Daoy (cell line): ENCODE data around the gene HORMAD2. TPM values are rescaled to one million over a fixed set of nuclear protein-coding genes. Genes with fewer than 3 reads are reported as not detected.
A peak's percentile ranks its signal among the peaks of the same experiment; 100 is the strongest.
"Not testable (repeated sequence)": the region's sequence is repeated elsewhere in the genome, so short reads cannot be mapped to it uniquely, and the experiment has no call there.

Experiments
- DNase-seq: peaks from one replicate; pipeline ENCODE4 v3.0.0-alpha.2; 2015; ENCODE audit warnings: low read depth
- total RNA-seq: library from RNA; depleted of rRNA; stranded (reverse); fragments of >200 nt; shearing (Covaris generic); gene quantifications from 2 replicates; pipeline ENCODE4 v1.2.3, GENCODE V29; 2014

HORMAD2 gene
- total RNA-seq, 1 experiment from 2014 or later: not detected

DNA sequence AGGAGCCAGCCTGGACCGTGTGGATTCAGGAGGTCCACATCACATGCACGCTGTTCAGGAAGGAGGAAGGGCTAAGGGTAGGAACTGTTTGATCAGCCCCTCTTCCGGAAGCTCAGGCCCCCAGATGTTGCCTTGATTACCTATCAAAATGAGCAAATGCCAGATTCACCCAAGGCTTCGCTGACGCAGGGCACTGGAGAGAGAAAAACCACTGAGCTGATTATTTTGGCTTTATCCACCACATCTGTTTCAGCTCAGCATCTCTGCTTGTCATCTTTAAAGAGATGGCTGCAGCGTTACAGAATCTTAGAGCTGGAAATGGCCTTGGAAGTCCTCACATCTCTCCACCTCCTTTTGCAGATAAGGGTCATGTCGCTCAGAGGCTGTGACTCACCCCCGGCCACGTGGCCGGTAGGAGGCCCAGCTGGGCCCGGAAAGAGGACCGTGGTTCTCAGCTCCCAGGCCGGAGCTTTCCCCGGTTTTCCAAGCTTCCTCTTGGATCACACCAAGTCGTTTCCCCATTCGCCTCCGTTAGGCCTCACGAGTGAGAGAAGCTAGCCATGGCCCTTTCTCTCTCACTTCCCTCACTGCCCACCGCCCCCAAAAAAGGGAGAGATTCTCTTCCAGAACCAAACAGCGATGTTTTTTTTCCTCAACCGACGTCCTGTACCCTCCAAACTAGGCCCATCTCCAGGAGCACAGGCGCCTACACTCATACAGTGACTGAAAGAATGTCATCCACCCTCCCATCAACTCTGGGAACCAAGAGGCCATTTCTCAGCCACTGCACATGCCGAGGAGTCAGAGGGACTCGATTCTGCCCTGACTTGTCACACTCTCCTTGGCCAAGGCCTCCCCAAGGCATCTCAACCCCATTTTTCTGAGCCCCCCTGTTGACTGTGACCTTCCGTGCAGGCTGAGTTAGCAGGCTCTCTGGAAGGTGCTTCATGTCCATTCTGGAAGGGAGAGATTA lies 128.7 kb downstream of the HORMAD2 start:
- peak; percentile 94 for DNase-seq

DNA sequence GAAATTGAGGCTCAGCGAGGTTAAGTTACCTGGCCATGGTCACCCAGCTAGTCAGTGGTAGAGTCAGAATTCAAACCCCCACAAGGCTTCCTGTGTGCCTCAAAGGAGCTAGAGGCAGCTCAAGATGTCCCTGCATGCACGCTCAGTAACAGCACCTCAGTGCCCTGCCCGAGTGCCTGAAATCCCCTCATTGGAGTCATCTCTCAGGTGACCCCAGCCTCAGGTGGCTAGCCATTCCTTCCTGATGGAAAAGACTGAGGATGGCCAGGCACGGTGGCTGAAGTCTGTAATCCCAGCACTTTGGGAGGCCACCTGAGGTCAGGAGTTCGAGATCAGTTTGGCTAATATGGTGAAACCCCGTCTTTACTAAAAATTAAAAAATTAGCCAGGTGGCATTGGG lies 129.4 kb downstream of the HORMAD2 start:
- DNase-seq: no peak

DNA sequence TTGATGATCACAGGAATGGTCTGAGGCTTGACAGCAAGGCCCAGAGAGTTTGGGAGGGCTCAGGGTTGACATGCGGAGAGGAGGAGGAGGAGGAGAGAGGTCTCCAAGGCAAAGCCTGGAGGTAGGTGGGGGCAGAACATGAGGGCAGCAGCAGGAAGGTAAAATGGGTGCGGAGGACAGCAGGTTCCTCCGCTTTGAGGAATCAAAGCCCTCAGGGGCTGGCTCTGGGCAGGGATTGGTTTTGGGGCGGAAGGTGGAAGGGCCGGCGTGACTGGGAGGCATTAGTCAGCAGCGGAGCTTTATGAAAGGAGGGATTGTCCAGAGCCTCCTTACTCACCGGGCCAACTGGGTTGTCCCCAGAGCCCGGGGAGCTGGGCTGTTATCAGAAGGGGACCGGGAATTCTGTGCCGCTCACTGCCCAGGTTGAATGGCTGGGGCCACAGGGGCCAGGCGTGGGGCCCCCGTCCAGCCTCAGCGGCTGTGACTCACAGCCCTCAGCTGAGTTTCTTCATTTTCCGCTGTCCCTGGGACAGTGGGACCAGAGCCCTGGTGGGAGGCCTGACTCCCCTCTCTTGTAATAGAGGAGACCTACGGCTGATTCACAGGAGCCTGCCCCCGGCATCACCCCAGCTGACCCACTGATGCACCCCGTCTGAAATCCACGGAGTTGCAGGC lies 130.1 kb downstream of the HORMAD2 start:
- peak; percentile 96 for DNase-seq

DNA sequence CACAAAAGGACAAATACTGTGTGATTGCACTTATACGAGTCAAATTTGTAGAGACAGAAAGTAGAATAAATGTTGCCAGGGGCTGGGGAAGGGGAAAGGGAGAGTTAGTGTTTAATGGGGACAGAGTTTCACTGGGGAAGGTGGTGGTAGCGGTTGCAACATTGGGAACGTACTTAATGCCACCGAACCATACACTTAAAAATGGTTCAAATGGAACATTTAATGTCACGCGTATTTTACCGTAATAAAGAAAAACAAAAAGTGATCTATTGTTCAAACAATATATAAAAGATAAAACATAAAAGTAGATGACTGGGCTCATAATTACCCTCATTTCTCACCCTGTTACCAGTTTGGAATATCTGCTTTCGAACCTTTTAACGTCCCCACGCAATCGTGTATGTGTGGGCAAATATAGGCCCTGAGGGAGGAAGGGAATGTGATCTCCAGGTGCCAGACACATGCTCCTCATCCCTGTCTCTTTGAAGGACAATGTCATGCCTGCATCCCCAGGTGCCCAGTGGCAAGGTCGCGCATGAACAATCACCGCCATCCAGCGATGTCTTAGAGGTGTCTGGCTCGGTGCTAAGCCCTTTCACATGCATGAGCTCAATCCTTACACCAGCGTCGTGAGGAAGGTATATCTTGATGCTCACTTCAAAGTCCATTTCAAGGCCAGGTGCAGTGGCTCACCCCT lies 131.0 kb downstream of the HORMAD2 start:
- no peak for DNase-seq

DNA sequence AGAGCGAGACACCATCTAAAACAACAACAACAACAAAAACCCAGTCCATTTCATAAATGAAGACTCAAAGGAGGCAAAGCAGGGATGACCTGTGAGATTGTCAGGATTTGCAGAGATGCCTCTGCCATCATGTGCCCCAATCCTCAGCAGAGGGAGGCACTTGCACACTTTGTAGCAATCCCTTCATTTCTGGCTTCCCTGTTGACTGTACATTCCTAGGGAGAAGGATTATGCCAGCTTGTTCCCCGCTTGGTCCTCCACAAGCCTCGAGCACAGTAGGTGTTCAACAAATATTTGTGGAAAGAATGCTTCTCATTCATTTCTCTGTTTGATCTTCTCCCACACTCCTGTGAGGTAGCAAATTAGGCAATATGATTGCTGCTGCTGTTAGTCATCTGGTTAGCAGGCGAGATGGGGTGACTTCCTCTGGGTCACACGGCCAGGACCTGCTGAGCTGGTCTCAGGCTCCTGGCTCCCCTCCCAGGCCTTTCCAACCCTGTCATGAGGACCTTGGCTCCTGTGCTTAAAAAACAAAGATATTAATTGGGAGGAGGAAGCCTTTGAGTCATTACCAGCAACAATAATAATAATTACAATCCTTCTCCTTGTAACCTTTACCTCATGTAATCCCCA lies 132.2 kb downstream of the HORMAD2 start:
- peak; percentile 95 for DNase-seq

DNA sequence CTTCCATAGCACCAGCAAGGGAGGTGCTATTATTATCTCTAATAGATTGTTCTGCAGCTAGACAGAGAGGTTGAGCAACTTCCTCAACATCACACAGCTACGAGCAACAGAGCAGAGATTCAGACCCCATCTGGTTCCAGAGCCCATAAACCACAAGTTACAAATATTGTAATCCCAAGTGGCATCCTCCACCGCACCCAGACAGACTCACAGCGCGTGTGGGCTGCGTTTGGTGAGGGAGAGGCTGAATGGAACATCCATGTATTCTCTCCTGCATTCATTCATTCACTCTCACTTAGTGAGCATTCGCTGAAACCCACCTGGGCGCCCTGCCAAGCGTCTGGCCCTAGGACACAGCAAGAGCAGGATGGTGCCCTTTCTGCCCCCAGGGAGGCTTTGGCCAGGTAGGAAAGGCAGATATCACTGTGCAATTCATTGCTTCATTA lies 132.8 kb downstream of the HORMAD2 start:
- DNase-seq: peak; percentile 74

DNA sequence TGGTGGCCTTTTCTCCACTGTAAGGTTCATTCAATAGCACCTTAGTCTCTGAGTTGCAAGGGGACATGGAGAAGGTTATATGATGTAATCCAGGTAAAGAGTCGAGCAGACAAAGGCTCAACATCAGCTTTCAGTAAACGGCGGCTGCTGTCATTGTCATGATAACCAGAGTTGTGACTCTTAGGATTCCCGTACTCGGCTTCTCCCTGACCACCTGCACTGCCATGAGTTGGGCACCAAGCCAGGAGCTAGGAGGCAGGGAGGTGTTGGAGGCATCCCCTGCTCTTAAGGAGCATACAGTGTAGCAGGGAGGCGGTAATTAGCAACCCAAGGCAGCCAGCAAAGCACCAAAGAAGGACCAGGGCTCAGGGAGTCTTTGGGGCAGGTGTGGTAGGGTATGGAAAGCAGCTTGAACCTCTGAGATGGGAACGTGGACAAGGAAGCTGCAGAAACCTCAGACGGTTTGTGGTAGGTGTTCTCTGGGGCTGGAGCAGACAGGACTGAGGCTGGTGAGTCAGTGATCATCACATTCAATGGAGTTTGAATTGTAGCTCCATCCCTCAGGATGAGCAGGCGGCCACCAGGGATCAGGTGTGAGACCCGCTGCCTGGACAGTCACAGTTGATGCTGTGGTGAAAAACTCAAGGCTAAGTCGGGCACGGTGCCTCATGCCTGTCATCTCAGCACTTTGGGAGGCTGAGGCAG lies 134.6 kb downstream of the HORMAD2 start:
- no peak for DNase-seq

DNA sequence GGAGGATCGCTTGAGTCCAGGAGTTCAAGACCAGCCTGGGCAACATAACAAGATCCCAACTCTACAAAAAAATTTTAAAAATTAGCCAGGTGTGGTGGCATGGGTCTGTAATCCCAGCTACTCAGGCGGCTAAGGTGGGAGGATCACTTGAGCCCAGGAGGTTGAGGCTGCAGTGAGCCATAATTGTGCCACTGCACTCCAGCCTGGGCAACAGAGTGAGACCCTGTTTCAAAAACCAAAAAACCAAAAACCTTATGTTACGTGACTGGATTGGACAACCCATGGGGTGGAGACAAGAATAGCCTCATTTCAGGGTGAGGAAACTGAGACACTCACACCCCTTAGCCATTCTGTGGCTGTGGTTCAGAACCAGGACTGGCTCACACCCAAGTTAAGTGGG lies 136.0 kb downstream of the HORMAD2 start:
- not testable (repeated sequence) for DNase-seq

DNA sequence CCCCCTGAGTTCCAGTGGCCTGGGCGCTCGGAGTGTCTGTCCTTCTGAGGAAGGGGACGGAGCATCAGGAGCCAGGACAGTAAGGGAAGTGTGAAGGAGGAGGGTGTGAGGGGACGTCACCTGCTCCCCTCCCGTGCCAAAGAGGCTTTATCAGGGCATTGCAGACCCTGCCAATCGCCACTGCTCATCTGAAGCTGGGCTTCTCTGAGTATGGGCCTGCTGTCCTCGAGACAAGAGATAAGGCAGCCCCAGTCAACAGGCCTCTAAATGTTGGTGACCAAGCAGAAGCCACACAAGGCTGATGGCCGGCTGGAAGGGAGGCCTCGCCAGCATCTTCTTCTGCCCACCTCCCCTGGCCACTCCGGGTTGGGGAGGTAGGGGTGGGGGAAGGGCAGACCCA lies 136.4 kb downstream of the HORMAD2 start:
- DNase-seq: no peak

DNA sequence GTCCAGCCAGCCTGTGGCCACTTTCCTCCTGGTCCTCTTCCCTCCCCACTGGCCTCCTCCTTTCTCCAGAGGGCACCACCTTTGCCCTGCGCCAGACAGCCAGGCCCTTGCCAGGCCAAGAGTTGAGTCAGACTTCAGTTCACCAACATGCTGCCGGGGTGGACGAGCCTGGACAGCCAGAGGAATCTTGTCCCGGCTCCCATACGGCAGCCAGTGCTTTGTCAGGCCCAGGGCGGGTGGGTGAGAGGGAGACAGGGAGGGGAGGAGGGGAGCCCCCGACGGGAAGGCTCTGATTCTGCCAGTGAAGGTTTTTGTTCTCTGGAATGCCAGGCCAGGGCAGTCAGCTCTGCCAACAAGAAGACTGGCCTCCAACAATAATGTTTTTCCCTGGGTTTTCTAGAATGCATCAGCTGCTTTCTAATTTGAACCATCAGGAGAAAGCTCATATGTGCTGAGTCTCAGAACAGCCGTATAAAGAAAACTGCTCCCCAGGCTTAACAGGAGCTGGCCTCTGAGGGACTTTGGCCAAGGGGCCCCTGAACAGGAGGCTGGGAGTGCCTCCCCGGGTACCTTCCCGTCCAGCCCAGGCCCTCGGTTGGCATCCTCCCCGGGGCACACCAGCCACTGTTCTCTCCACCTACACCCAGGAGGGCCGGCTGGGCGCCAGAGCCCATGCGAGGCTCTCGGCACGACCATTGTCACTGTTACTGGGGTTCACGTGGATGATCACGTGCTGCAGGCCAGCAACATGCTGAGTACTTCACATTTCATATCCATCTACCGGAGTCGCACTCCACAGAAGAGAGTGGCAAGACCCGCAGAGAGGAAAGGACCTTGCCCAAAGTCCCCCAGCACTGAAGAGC lies 137.7 kb downstream of the HORMAD2 start:
- DNase-seq: no peak

DNA sequence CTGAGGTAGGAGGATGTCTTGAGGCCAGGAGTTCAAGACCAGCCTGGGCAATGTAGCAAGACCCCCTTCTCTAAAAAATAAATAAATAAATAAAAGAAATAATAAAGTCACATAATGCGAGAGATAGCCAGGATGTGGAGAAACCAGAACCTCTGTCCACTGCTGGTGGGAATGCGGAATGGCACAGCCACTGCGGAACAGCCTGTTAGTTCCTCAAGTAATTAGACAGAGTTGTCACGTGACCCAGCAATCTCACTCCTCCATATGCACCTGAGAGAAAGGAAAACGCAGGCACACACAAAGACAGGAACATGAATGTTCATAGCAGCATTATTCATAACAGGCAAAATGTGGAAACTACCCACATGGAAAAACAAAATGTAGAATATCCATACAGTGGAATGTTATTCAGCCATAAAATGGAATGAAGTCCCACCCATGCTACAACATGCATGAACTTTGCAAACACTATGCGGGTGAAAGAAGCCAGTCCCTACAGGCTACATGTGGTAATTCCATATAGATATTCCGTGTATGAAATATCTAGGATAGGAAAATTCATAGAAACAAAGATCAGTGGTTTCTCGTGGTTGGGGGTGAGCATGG lies 138.9 kb downstream of the HORMAD2 start:
- no peak for DNase-seq

DNA sequence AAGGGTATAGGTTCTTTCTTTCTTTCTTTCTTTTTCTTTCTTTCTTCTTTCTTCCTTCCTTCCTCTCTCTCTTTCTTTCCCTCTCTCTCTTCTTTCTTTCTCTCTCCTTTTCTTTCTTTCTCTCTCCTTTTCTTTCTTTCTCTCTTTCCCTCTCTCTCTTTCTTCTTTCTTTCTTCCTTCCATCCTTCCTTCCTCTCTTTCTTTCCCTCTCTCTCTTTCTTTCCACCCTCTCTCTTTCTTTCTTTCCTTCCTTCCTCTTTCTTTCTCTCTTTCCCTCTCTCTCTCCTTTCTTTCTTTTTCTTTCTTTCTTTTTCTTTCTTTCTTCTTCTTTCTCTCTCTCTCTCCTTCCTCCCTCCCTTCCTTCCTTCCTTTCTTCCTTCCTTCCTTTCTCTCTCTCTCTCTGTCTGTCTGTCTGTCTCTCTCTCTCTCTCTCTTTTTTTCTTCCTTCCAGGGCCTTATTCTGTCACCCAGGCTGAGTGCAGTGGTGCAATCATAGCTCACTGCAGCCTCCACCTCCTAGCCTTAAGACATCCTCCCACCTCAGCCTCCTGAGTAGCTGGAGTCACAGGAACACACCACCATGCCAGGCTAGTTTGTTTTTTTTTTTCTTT lies 139.5 kb downstream of the HORMAD2 start:
- DNase-seq: no peak

DNA sequence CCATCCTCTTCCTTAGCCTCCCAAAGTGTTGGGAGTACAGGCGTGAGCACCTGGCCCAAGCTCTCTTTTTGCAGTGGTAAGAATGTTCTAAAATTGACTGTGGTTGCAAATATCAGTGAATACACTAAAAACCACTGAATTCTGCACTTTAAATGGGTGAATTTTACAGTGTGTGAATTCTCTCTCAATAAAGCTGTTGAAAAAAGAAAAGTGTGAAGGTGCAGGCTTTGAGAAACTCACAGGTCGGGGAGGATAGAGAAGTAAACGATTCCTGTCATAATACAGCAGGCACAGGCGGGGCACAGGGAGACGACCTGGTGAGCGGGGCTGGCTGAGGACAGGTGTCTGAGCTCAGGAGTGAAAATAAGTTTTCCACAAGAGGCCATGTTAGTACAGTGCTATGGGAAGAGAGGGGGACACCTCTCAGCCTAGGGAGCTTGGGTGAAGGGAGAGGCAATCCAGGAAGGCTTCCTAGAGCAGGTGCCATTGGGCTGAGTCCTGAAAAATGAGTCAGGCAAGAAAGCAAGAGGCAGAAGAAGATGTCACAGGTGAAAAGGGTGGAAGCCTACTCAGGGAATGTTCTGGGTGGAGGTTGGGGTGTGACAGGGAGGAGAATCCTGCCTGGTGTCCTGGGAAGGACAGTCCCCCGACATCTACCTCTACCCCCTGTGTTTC lies 140.2 kb downstream of the HORMAD2 start:
- DNase-seq: no peak

DNA sequence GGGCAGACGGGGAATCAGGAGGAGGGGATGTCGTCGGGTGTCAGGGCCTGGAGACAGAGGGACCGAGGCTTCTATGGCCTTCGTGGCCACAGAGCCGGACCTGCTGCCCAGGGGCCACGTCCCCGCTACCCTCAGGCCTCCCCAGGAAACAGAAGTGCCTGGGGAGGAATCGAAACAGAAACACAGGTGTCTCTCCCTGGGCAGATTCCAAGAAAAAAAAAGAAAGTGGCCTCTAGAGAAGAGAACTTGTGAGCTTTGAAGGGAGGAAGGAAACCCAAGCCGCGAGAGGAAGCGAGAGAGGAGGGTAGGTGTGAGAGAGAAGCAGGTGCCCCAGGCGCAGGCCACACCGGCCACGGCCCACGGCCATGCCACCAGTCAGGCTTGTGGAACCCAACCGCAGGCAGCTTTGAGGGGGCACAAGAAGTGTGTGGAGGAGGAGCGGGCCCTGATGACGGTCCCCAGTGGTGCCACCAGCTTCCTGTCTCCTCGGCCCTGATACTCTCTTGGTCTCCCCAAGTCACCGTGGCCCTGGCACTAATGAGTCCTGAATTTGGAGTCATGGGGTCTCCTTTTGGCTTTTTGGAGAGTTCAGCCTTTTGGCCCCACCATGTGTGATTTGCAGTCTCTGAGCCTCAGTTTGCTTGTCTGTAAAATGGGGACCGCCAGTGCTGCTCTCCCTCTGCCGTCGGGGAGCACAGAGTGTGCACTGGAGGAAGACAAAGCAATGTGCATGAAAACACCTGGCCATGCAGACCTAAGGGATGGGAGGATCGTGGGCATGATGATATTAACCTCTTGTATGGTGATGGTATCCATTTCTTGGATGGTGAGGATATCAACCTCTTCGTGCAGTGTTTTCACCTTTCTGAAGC lies 141.1 kb downstream of the HORMAD2 start:
- no peak for DNase-seq

DNA sequence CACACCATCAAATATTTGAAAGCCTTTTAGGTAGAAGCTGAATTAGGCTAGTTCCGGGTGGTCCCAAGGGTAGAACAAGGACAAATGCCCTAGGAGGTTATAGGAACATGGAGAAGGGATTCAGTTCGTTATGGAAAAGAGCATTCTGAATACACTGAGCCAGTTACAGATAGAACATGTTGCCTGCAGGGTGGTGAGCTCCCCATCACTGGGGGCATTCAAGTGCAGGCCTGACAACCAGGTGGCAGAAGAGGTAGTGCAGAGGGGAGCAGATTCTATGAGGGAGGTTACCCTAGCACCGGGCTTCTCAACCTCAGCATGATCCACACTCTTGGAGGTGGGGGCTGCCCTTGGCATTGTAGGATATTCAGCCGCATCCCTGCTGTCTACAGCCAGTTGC lies 142.1 kb downstream of the HORMAD2 start:
- DNase-seq: no peak

DNA sequence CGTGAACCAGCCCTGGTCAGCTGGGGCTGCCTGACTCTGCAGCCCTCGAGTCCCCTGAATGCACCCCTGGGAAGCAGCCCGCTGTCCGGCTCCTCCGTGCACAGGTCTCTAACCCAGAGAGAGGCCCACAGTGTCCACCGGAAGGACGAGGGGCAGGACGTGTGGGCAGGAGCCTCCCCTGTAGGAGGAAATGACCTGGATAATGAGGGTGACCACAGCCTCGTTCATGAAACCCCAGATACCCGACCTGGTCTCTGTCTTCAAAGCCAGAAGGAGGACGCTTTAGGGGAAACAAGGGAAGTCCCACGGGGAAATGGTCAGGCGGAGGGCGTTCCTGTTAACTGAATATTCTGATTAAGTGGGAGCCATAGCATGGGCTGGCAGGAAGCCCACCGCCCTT lies 143.0 kb downstream of the HORMAD2 start:
- peak; percentile 61 for DNase-seq

DNA sequence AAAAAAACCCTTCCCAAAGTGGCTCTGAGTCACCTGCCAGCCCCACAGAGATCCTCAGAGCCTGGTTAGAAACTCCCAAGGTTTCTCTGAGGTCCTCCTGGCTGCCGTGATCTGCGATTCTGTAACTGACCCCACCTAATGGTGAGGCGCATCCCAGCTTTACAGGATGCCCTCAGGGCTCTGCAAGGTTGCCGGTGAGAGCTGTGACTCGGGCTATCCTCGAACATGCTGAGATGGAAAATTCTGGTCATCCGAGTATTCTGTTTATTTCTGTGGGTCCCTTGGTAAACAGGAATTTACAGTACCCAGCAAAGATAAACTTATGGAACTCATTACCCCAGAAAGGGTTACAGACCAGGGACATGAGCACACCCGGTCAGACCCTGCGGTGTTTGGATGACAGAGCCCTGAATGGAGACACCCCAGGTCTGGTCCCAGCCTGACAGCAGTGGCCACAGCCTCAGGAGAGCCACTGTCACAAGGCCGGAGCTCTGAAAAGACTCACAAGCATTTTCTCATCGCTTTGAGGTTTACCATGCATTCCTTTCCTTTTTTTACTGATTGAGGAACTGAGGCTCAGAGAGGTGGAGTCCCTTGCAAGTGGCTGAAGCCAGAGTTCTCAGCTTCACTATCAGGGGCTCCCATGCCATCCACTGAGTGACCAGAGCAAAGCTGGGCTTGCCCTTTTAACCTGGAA lies 144.0 kb downstream of the HORMAD2 start:
- peak; percentile 88 for DNase-seq
